Activated CD4-positive, alpha-beta T cell treated with anti-CD3 and anti-CD28 coated beads, Interleukin-2, amount 50 U/mL, for 1 hour (primary cell): ENCODE data around the gene PTPMT1.
"Not testable (repeated sequence)": the region's sequence is repeated elsewhere in the genome, so short reads cannot be mapped to it uniquely, and the experiment has no call there.

ENCODE experiments used
- DNase-seq: peaks from one replicate; pipeline ENCODE4 v3.0.0-alpha.2; 2020

Gene PTPMT1

GRCh38 chr11:47565340-47566148 lies at the start of gene PTPMT1:
Gene PTPMT1 (plus strand): TSS chr11:47565599. CDS start chr11:47565623, 24 bp downstream.
- peak; percentile 57 for DNase-seq

- DNase-seq = no peak
Measured at GRCh38 chr11:47516155-47516554, 49.2 kb upstream of the PTPMT1 start.

DNA sequence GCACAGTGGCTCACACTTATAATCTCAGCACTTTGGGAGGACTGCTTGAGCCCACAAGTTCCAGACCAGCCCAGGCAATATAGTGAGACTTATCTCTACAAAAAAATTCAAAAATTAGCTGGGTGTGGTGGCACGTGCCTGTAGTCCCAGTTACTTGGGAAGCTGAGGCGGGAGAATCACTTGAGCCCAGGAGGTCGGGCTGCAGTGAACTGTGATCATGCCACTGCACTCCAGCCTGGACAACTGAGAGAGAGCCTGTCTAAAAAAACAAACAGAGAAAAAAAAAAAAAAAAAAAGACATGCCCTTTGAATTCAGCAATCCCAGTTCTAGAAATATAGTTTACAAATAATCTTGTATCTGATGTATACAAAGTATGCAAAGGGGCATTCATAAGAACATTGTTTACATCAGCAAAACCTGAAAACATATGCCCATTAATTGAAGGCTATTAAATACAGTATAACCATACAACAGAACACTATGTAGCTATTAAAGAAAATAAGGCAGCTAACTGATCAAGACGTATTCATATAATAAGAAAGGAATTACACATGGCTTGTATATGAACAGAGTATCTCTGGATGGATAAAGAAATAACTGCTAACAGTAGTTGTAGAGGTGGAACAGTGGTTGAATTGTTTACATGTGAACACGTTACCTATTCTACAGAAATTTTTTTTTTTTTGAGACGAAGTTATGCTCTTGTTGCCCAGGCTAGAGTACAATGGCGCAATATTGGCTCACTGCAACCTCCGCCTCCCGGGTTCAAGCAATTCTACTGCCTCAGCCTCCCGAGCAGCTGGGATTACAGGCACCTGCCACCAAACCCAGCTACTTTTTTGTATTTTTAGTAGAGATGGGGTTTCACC lies 48.2 kb upstream of the PTPMT1 start:
- DNase-seq = no peak

- no peak for DNase-seq
Measured at GRCh38 chr11:47518212-47518964, 47.0 kb upstream of the PTPMT1 start.

DNA sequence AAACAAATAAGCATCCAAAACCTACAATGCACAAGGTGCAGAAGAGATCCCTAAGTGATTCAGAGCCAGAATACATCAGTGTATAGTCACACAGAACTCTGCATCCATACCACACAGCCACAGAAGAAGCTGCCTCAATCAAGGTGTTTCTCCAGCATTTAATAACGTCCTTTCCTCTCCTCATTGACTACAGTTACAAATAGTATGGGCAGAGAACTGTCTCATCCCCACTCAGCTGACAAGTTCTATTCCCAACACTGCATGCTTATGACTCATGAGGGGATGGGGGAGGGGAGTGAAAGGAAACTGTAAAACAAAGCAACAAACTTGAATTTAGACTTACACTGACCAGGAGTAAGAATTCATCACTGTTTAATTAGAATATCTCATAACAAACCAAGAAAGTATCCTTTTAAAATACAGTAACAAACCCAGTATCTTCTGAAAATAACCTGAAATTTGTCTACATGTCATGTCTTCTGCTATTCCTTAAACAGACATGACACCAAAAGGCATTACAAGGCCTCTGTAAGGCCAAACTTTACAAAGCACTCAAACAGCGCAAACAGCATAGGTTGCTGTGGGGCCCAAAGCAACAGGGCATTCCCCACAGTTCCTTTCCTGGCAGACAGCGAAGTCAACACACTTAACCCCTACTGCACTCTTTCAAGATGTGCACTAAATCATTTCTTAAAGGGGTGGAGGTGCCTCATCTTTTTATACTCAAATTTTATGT lies 41.7 kb upstream of the PTPMT1 start:
- peak; percentile 44 for DNase-seq

DNA sequence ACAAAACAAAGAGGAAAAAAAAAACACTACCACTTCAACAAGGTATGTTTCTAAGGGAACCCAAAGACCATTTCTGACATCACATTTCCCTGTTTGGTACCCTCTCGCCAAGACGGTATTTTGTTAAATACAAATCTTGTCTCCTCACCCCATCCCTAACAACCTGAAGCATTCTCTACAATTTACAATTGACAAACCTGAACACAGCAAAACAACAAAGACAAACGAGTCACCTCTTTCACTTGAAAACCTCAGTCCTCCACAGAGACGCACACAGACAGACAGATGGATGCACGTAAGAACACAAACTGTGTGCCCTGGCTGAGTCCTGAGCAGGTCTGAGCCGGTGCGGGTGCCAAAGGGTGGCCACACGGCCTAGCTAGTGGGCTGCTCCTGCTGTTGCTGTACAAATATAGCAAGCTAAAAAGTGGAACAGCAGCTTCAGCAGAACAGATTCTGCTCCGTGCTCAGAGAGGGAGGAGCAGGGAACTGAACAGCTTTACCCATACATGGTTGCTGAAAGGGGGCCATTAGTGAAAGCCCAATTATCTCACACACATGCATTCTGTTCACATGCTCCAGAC lies 41.0 kb upstream of the PTPMT1 start:
- peak; percentile 36 for DNase-seq

DNA sequence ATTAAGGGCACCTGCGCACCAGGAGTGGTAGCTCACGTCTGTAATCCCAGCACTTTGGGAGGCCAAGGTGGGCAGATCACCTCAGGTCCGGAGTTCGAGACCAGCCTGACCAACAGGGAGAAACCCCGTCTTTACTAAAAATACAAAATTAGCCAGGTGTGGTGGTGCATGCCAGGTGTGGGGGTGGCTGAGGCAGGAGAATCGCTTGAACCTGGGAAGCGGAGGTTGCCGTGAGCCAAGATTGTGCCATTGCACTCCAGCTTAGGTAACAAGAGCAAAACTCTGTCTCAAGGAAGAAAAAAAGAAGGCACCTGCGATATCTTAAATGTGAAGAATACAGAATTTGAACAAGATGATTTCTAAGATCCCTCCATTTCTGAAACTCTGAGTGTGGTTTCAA lies 39.4 kb upstream of the PTPMT1 start:
- not testable (repeated sequence) for DNase-seq

DNA sequence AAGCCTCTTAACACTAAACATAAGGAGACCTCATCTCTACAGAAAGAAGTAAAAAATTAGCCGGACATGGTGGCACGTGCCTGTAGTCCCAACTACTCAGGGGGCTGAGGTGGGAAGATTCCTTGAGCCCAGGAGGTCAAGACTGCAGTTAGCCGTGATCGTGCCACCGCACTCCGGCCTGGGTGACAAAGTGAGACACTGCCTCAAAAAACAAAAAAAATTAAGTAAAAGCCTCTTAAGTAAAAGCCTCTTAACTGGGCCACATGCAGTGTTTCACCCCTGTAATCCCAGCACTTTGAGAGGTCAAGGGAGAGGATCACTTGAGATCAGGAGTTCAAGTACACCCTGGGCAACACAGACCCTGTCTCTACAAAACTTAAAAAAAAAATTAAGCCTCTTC lies 38.2 kb upstream of the PTPMT1 start:
- DNase-seq = no peak

- no peak for DNase-seq
Measured at GRCh38 chr11:47529951-47530350, 35.4 kb upstream of the PTPMT1 start.

DNA sequence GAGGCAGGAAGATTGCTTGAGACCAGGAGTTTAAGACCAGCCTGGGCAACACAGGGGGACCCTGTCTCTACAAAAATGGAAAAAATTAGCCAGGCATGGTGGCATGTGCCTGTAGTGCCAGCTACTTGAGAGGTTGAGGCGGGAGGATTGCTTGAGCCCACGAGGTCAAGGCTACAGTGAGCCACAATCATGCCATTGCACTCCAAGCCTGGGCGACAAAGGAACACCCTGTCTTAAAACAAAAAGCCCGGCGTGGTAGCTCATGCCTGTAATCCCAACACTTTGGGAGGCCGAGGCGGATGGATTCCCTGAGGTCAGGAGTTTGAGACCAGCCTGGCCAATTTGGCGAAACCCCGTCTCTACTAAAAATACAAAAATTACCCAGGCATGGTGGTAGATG lies 34.7 kb upstream of the PTPMT1 start:
- DNase-seq = not testable (repeated sequence)

DNA sequence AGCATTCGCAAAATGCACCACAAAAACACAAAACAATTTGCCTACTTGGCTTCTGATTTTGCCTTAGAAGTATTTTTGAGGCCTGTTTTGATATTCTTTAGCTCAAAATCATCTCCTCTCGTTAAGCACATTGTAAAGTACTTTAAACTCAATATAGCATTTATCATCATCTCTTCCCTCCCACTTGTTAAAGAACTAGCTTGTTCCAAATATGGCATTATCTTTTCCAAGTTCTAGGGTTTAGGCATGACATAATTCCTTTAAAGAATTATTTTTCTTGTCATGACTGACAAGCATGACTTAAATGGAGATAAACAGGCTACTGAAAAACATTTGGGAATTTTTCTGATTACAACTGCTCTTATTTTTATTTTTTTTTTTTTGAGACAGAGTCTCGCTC lies 33.7 kb upstream of the PTPMT1 start:
- no peak for DNase-seq

- DNase-seq = no peak
Measured at GRCh38 chr11:47532597-47533213, 32.7 kb upstream of the PTPMT1 start.

- no peak for DNase-seq
Measured at GRCh38 chr11:47533690-47534151, 31.7 kb upstream of the PTPMT1 start.

GRCh38 chr11:47534704-47535251 lies 30.6 kb upstream of the PTPMT1 start:
- no peak for DNase-seq

DNA sequence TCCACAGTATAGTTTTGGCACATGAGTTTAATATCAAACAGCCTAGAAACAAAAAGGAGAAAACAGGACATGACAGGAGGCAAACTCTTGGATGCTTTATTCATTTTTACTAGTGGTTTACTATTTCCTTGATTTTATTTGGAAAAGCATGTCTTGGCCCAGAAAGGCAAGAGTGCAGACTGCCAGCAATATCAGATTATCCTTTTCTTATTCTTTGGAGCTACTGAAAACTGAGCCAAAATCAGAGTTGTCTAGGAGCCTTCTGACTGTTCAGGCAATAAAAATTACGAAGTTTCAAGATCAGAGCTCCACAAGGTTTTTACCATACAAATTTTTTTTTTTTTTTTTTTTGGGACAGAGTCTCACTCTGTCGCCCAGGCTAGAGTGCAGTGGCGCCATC lies 28.5 kb upstream of the PTPMT1 start:
- DNase-seq = no peak

DNA sequence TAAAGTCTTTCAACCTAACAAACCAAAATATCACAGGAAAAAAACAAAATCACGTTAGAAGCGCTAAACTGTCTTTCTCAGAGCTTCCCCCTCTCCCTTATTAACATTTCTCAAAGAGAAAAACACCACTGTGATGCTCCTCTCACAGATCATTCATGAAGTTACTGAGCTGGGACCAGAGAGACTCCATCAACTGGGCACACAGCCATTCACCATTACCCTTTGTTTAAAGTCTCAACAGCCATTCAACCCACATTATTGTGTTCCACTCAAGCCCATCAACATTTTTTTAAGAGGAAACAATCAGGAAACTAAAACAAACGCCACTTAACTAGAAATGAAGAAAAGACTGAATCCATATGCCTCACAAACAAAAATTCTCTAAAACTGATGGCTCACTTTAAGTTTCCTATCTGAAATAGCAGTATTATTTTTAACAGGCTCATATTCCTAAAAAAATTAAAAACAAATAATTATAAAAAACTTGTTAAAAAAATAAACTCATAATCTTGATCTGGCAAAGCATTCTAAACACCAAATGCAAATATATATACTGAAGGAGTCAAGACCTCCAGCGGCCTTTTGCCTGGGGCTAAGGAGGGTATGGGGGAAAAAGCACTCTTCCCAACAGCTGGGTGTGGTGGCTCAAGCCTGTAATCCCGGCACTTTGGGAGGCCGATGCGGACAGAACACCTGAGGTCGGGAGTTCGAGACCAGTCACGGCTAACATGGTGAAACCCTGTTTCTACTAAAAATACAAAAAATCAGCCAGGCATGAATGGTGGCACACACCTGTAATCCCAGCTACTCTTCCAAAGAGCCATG lies 26.4 kb upstream of the PTPMT1 start:
- DNase-seq = no peak

DNA sequence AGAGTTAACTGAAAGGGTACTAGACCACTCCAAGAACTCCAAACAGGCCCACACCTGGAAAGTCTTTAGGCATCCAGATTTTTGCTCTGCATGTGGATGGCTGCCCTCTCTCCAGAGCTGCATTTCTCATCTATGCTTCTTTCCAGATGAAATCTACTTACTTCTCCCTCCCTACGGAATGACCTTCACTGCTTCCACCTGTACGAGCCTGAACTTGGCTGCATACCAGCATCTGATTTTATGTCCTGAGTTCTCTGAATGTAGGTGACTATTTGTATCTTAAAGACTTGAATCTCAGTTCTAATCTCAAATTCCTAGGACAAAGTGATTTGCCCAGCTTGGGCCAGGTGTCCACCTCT lies 25.7 kb upstream of the PTPMT1 start:
- no peak for DNase-seq

- DNase-seq = no peak
Measured at GRCh38 chr11:47541070-47541469, 24.3 kb upstream of the PTPMT1 start.

- DNase-seq = no peak
Measured at GRCh38 chr11:47545298-47545697, 20.1 kb upstream of the PTPMT1 start.

GRCh38 chr11:47546274-47546673 lies 19.1 kb upstream of the PTPMT1 start:
- not testable (repeated sequence) for DNase-seq
